NCI-H69 (cell line): ENCODE measurements around the gene PTAR1.
"Not testable (repeated sequence)": the region's sequence is repeated elsewhere in the genome, so short reads cannot be mapped to it uniquely, and the experiment has no call there.

Experiments used
- DNase-seq: peaks from one replicate; lab custom pipeline; 2025; lab: John Stamatoyannopoulos, UW

The PTAR1 gene, protein sequence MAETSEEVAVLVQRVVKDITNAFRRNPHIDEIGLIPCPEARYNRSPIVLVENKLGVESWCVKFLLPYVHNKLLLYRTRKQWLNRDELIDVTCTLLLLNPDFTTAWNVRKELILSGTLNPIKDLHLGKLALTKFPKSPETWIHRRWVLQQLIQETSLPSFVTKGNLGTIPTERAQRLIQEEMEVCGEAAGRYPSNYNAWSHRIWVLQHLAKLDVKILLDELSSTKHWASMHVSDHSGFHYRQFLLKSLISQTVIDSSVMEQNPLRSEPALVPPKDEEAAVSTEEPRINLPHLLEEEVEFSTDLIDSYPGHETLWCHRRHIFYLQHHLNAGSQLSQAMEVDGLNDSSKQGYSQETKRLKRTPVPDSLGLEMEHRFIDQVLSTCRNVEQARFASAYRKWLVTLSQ

DNA sequence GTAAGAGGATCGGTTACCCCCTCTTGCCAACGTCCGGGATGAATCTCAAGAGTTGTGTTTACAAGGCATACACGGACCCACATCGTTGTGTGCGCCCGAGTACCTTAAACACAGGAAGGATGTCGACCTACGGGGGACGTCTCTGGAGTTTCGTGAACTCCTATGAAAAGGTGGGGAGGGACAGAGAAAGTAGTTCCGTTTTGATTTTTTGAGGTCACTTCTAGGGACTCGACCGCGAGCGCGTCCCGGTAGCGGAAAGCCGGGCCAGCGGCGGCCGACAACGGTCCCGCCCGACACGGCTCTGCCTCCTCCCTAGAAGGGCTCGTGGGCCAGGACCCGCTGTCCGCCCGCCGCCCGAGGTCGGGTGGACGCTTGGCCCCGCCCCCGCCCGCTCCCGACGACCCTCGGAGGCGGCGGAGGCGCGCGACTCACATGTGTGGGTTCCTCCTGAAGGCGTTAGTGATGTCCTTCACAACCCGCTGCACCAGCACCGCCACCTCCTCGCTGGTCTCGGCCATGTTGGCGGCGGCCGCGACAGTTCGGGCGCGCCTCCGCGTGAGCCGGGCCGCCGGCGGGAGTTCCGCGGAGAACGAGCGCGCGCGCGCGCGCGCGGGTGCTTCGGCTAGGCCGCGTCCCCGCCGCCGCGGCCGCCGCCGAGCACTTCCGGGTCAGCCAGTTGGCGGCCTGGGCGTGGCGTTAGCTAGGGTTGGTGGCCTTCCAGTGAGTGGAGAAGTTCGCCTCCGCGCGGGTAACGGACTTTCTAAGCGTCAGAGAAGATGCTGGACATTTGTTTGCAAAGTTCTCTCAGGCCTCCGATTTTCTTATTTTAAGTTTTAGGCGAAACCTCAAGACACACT is at the start of gene PTAR1:
Gene PTAR1, minus strand, starts transcription at position 591 of the 857 bp plus-strand sequence. Its CDS starts 73 bp downstream, at position 518.
- DNase-seq = peak; percentile 98

GRCh38 chr9:69809304-69809863 is 49.6 kb upstream of the PTAR1 start:
- peak; percentile 30 for DNase-seq

GRCh38 chr9:69806627-69807026 is 46.8 kb upstream of the PTAR1 start:
- peak; percentile 43 for DNase-seq

DNA sequence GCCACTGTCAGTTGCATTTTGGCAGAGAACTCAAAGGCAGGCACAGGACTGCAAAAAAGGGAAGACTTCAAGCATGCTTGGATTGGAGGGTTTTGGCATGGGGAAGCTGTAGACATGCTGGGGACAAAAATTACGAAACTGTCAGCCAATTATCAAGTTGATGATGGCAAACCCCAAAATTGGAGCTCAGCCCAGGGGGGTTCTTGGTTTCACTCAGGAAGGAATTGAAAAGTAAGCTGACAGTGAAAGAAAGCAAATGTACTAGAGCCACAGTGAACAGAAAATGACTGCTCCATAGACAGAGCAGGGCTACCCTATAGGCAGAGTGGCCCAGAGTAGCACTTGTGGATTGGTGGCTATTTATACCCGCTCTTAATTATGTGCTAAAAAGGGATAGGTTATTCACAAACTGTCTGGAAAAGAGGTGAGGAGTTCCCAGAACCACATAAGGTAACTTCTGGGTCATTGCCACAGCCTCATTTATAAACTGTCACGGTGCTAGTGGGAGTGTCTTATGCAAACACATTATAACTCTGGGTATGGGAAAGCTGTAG is 46.2 kb upstream of the PTAR1 start:
- peak; percentile 60 for DNase-seq

DNA sequence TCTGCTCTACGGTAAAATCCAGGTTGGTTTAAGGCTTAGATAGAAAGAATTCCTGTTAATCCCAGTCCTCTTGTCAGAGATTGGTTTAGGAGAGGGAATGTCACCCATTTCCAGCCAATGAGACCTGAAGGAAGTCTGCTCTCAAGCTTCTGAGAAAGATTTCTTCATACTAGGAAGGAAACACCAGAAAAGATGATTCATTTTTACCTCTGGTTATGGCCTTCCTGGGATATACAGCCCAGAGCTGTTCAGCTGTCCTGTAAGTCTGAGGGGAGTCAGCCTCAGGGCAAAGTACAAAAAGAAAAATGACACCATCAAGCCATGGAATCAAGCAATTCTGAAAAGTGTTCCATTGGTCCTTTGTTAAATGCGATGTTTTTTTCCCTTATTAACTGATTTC is 42.2 kb upstream of the PTAR1 start:
- peak; percentile 24 for DNase-seq

DNA sequence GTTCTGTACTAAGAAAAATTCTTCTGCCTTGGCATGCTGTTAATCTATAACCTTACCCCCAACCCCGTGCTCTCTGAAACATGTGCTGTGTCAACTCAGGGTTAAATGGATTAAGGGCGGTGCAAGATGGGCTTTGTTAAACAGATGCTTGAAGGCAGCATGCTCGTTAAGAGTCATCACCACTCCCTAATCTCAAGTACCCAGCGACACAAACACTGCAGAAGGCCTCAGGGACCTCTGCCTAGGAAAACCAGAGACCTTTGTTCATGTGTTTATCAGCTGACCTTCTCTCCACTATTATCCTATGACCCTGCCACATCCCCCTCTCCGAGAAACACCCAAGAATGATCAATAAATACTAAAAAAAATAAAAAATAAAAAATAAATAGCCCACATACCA is 40.2 kb upstream of the PTAR1 start:
- DNase-seq = not testable (repeated sequence)

GRCh38 chr9:69799521-69799920 is 39.7 kb upstream of the PTAR1 start:
- not testable (repeated sequence) for DNase-seq

- DNase-seq = peak; percentile 55
These were observed 38.9 kb upstream of the PTAR1 start for GRCh38 chr9:69798744-69799143.

- DNase-seq = peak; percentile 36
These were observed 37.9 kb upstream of the PTAR1 start for GRCh38 chr9:69797675-69798074.

GRCh38 chr9:69794356-69794755 is 34.5 kb upstream of the PTAR1 start:
- DNase-seq = no peak

DNA sequence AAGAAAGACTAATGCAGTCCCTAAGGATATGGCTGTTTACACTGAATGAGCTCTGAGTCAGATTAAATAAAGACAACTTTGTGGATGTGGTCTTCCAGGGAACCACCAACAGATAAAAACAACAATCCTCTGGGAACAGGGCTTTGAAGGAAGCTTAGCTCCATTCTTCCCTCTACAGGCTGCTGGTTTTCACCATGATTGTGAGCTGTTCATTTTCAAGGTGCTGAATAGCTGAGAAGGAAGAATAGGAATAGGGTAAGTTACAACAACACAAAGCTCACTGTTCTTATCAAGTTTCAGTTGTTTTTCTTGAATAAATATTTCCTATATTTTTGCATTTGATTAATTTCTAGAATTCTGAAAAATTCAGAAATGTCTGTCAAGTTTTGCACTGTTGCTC is 25.9 kb upstream of the PTAR1 start:
- no peak for DNase-seq

DNA sequence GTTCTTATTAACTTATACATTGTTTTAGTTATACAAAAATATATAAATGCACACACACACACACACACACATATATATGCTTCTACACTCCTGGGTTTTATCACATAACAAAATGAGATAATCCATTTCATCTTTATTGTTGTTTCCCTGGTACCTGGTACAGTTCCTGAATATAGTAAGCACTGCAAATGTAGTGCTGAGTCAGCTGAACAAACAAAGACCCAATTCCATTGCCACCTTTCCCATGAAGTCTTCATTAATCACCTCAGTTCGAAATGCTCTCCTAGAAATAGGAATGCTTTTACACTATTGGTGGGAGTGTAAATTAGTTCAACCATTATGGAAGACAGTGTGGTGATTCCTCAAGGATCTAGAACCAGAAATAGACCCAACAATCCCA is 13.4 kb upstream of the PTAR1 start:
- DNase-seq = peak; percentile 8

GRCh38 chr9:69771775-69772418 is 12.1 kb upstream of the PTAR1 start:
- no peak for DNase-seq

DNA sequence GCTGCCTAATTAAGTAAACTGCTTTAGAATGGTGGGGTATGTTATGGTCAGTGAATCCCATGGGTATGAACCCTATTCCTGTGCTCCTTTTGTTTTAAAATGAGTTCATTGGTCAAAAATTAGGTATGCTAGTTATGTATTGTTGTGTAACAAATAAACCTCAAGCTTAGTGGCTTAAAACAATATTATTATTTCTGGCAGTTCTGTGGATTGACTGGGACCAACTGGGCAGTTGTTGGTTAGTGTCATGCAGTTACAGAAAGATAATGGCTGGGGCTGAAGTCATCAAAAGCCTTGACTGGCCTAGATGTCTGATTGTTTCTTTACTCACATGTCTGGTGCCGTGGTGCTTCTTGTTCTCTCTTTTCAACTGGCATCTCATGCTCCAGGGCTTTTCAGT is 8.9 kb upstream of the PTAR1 start:
- DNase-seq = no peak

DNA sequence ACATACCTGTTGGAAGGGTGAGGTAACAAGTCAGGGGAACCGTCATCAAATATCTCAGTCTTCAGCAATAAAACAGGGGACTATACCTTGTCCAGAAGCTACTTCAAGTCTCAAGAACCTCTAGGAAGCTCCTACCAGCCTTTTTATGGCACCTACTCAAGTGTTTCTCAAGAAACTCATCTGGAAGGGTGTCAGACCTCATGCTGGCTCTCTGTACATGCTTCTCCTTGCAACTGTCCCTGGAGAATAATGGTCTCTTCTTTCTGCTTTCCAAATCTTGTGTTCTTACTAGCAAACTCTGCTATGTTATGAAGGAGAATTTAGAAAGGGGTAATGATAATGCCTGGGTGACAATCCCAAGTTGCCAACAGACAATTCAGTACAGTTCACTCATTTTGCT is 8.3 kb upstream of the PTAR1 start:
- no peak for DNase-seq

GRCh38 chr9:69763862-69764261 is 4.1 kb upstream of the PTAR1 start:
- not testable (repeated sequence) for DNase-seq

DNA sequence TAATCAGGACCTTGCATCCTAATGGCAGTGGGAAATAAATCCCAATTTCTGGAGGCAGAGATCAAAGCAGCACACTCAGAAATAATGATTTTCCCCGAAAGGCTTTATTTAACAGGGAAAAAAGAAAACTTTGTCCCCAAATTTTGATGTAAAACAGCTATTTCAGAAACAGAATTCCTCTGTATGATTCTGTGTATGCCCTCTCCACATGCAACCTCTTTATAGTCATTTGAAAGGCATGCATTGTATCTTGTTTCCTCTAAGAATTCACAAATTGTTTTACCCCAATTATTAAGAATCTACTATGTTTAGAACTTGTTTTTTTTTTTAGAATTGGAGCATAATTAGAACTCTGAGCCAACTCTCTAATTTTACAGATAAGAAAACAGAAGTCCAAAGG is 2.7 kb upstream of the PTAR1 start:
- DNase-seq = no peak

GRCh38 chr9:69760278-69760610 is 433 bp upstream of the PTAR1 start:
- DNase-seq = peak; percentile 81

DNA sequence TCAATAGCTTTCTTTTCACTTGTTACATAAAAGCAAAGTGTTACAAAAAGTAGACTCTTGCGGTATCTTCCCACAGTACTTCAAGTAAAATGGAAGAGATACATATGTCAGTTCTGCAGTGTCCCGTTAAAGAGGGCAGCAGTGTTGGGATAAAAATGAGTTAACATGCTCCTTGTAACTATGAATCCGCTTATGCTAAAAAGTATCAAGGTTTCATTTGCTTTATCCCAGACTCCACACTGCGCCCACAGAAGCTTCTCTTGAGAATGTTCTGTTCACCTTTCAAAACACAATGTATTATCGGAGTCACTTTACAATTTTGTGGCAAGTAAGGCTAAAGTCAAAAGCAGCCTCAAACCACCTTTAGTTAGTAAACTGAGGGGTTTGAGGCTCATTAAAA is 790 bp downstream of the PTAR1 start:
- DNase-seq = no peak

- DNase-seq = peak; percentile 64
These were observed 1.7 kb downstream of the PTAR1 start for GRCh38 chr9:69757996-69758675.

GRCh38 chr9:69755205-69755604 is 4.6 kb downstream of the PTAR1 start:
- no peak for DNase-seq
